HUES6 (cell line): Measurements from ENCODE around the gene HMX1.

ENCODE experiments used
- H3K27ac ChIP-seq: 2 replicates; pipeline ENCODE4 v1.7.0; 2013; ENCODE audit warnings: low read depth, mild to moderate bottlenecking, low read length, inconsistent platforms
- H3K27me3 ChIP-seq: 2 replicates; pipeline ENCODE4 v1.6.1; 2013; ENCODE audit warnings: low read length; ENCODE audit not compliant: control insufficient read depth, insufficient read depth
- H3K36me3 ChIP-seq: 2 replicates; pipeline ENCODE4 v1.6.1; 2013; ENCODE audit warnings: low read length; ENCODE audit not compliant: control insufficient read depth, insufficient read depth
- H3K4me1 ChIP-seq: 2 replicates; pipeline ENCODE4 v1.6.1; 2013; ENCODE audit warnings: low read length; ENCODE audit not compliant: control insufficient read depth, insufficient read depth
- H3K4me3 ChIP-seq: 2 replicates; pipeline ENCODE4 v1.5.1; 2013; ENCODE audit warnings: low read depth, low read length
- H3K9ac ChIP-seq: one replicate; pipeline ENCODE4 v1.6.1; 2013; ENCODE audit warnings: mild to moderate bottlenecking, low read length
- H3K9me3 ChIP-seq: 2 replicates; pipeline ENCODE4 v1.6.1; 2013; ENCODE audit warnings: low read depth, low read length; ENCODE audit not compliant: control insufficient read depth, insufficient read depth

Gene HMX1

GRCh38 chr4:8897251-8898167 is 25.9 kb upstream of the HMX1 start:
- Histone ChIP-seq H3K4me1 (peaks cover 26% of the 10 kb centered on the region), H3K36me3 (no peaks in the 10 kb centered on the region), H3K9me3 (peaks cover 25% of the 10 kb centered on the region), H3K4me3 (no peak overlapping the region), H3K9ac (no peak overlapping the region), H3K27me3 (peaks cover 67% of the 10 kb centered on the region), H3K27ac (no peak overlapping the region)

- no peaks in the 10 kb centered on the region for H3K36me3 ChIP-seq
- H3K9me3 ChIP-seq: peaks cover 15% of the 10 kb centered on the region
- H3K27ac ChIP-seq: no peak overlapping the region
- peaks cover 33% of the 10 kb centered on the region for H3K4me1 ChIP-seq
- H3K27me3 ChIP-seq: peaks cover 76% of the 10 kb centered on the region
- H3K4me3 ChIP-seq: no peak overlapping the region
- no peak overlapping the region for H3K9ac ChIP-seq
Observed at GRCh38 chr4:8896506-8896905, 24.9 kb upstream of the HMX1 start.

- peaks cover 37% of the 10 kb centered on the region for H3K4me1 ChIP-seq
- no peaks in the 10 kb centered on the region for H3K36me3 ChIP-seq
Observed at GRCh38 chr4:8896071-8896470, 24.4 kb upstream of the HMX1 start.

GRCh38 chr4:8895295-8895694 is 23.7 kb upstream of the HMX1 start:
- Histone ChIP-seq H3K27me3 (peaks cover 88% of the 10 kb centered on the region), H3K4me1 (peaks cover 39% of the 10 kb centered on the region), H3K36me3 (no peaks in the 10 kb centered on the region), H3K4me3 (no peak overlapping the region), H3K27ac (no peak overlapping the region), H3K9ac (no peak overlapping the region), H3K9me3 (peaks cover 3% of the 10 kb centered on the region)

More at GRCh38 chr4:8896071-8896470, 24.4 kb upstream of the HMX1 start:
- Histone ChIP-seq H3K27ac (no peak overlapping the region), H3K9me3 (peaks cover 11% of the 10 kb centered on the region), H3K4me3 (no peak overlapping the region), H3K9ac (no peak overlapping the region), H3K27me3 (peaks cover 80% of the 10 kb centered on the region)

- Histone ChIP-seq H3K9me3 (no peaks in the 10 kb centered on the region), H3K27ac (no peak overlapping the region), H3K4me3 (peak overlapping the region; percentile 66), H3K27me3 (peaks cover 94% of the 10 kb centered on the region), H3K9ac (no peak overlapping the region), H3K36me3 (no peaks in the 10 kb centered on the region), H3K4me1 (peaks cover 39% of the 10 kb centered on the region)
Observed at GRCh38 chr4:8894424-8894816, 22.8 kb upstream of the HMX1 start.

GRCh38 chr4:8893624-8894423 is 22.2 kb upstream of the HMX1 start:
- peaks cover 98% of the 10 kb centered on the region for H3K27me3 ChIP-seq
- H3K27ac ChIP-seq: no peak overlapping the region
- no peaks in the 10 kb centered on the region for H3K9me3 ChIP-seq
- peak overlapping the region; percentile 66 for H3K4me3 ChIP-seq
- no peaks in the 10 kb centered on the region for H3K36me3 ChIP-seq
- H3K4me1 ChIP-seq: peaks cover 45% of the 10 kb centered on the region
- no peak overlapping the region for H3K9ac ChIP-seq

- Histone ChIP-seq H3K4me3 (peak overlapping the region; percentile 66), H3K9me3 (no peaks in the 10 kb centered on the region), H3K27ac (no peak overlapping the region), H3K9ac (peak overlapping the region; percentile 34), H3K36me3 (no peaks in the 10 kb centered on the region), H3K4me1 (peaks cover 47% of the 10 kb centered on the region), H3K27me3 (peaks cover 98% of the 10 kb centered on the region)
Observed at GRCh38 chr4:8893227-8893623, 21.6 kb upstream of the HMX1 start.

GRCh38 chr4:8892556-8893226 is 21.1 kb upstream of the HMX1 start:
- H3K27ac ChIP-seq: no peak overlapping the region

GRCh38 chr4:8891646-8892555 is 20.3 kb upstream of the HMX1 start:
- Histone ChIP-seq H3K36me3 (no peaks in the 10 kb centered on the region), H3K27ac (no peak overlapping the region), H3K4me3 (peak overlapping the region; percentile 47), H3K9ac (peak overlapping the region; percentile 74), H3K9me3 (no peaks in the 10 kb centered on the region), H3K27me3 (peaks cover 99% of the 10 kb centered on the region), H3K4me1 (peaks cover 41% of the 10 kb centered on the region)

More at GRCh38 chr4:8892556-8893226, 21.1 kb upstream of the HMX1 start:
- peaks cover 45% of the 10 kb centered on the region for H3K4me1 ChIP-seq
- H3K9ac ChIP-seq: peak overlapping the region; percentile 34
- no peaks in the 10 kb centered on the region for H3K36me3 ChIP-seq
- H3K4me3 ChIP-seq: peak overlapping the region; percentile 66
- H3K27me3 ChIP-seq: peaks cover 98% of the 10 kb centered on the region
- no peaks in the 10 kb centered on the region for H3K9me3 ChIP-seq

- Histone ChIP-seq H3K4me3 (peak overlapping the region; percentile 47), H3K27me3 (peaks cover 99% of the 10 kb centered on the region), H3K36me3 (no peaks in the 10 kb centered on the region)
Observed at GRCh38 chr4:8891255-8891645, 19.6 kb upstream of the HMX1 start.

More at GRCh38 chr4:8891255-8891645, 19.6 kb upstream of the HMX1 start:
- Histone ChIP-seq H3K9me3 (peaks cover 3% of the 10 kb centered on the region; the same call in 1 of the 2 replicates), H3K27ac (no peak overlapping the region), H3K9ac (peak overlapping the region; percentile 74), H3K4me1 (peaks cover 35% of the 10 kb centered on the region)
